GM12891 (cell line): ENCODE results near the gene CYB5R3.
"Not testable (repeated sequence)": the region's sequence is repeated elsewhere in the genome, so short reads cannot be mapped to it uniquely, and the experiment has no call there.

ENCODE experiments used
- DNase-seq: peaks from one replicate; pipeline ENCODE4 v3.0.0; 2011; ENCODE audit warnings: low spot score; ENCODE audit not compliant: insufficient read length
- FAIRE-seq: peaks from 2 replicates; lab custom pipeline; 2011; peaks lifted over from hg19 to GRCh38; lab: Jason Lieb, UNC
- PAX5 ChIP-seq: IDR thresholded peaks from 2 replicates; pipeline ENCODE4 v1.6.1; 2011; ENCODE audit warnings: low read length, moderate library complexity, mild to moderate bottlenecking; ENCODE audit not compliant: insufficient read depth, severe bottlenecking
- POLR2A ChIP-seq: IDR thresholded peaks from 2 replicates; pipeline ENCODE4 v1.6.1; 2011; ENCODE audit warnings: low read depth, low read length, control low read depth
- POLR2AphosphoS5 ChIP-seq: IDR thresholded peaks from 2 replicates; pipeline ENCODE4 v1.6.1; 2011; ENCODE audit warnings: low read depth, low read length, control low read depth
- POU2F2 ChIP-seq: IDR thresholded peaks from 2 replicates; pipeline ENCODE4 v1.6.1; 2011; ENCODE audit warnings: low read depth, mild to moderate bottlenecking, control low read depth, low read length, moderate library complexity
- SPI1 ChIP-seq: IDR thresholded peaks from 2 replicates; pipeline ENCODE4 v1.6.1; 2011; ENCODE audit warnings: low read depth, low read length, control low read depth
- TAF1 ChIP-seq: IDR thresholded peaks from 2 replicates; pipeline ENCODE4 v1.6.1; 2011; ENCODE audit warnings: low read depth, low read length, control low read depth

The CYB5R3 gene

GRCh38 chr22:42617155-42617983 lies 31.8 kb downstream of the CYB5R3 start:
- no peak for DNase-seq
- TF ChIP-seq TAF1: no peak
- no peak; the same call in none of the 2 replicates for TF ChIP-seq POLR2A
- no peak for TF ChIP-seq POU2F2
- no peak for TF ChIP-seq PAX5
- TF ChIP-seq POLR2AphosphoS5: no peak; the same call in none of the 2 replicates
- TF ChIP-seq SPI1: no peak
- FAIRE-seq: no peak

GRCh38 chr22:42615860-42616175 lies 33.4 kb downstream of the CYB5R3 start:
- not testable (repeated sequence) for FAIRE-seq

GRCh38 chr22:42615092-42615859 lies 33.9 kb downstream of the CYB5R3 start:
- peak; percentile 100 for TF ChIP-seq POU2F2
- peak; percentile 70 for TF ChIP-seq PAX5
- peak; percentile 93; the same call in 1 of the 2 replicates for TF ChIP-seq TAF1
- peak; percentile 1; the same call in 1 of the 2 replicates for TF ChIP-seq SPI1
- peak; percentile 100 for TF ChIP-seq POLR2A
- TF ChIP-seq POLR2AphosphoS5: peak; percentile 100
- DNase-seq (peak; percentile 74), FAIRE-seq (peak; percentile 98)

More at GRCh38 chr22:42615860-42616175, 33.4 kb downstream of the CYB5R3 start:
- DNase-seq: not testable (repeated sequence)

GRCh38 chr22:42614312-42615091 lies 34.7 kb downstream of the CYB5R3 start, which contains the start of gene POLDIP3:
Gene POLDIP3, minus strand, starts transcription at chr22:42614883. Its CDS starts 26 bp downstream, at chr22:42614857.
- FAIRE-seq: no peak
- peak; percentile 89 for DNase-seq
- TF ChIP-seq PAX5: no peak
- TF ChIP-seq POLR2AphosphoS5: peak; percentile 69; the same call in 1 of the 2 replicates
- no peak; the same call in 1 of the 2 replicates for TF ChIP-seq POU2F2
- TF ChIP-seq TAF1: peak; percentile 53
- peak; percentile 15; the same call in 1 of the 2 replicates for TF ChIP-seq SPI1
- peak; percentile 60; the same call in 1 of the 2 replicates for TF ChIP-seq POLR2A

GRCh38 chr22:42613872-42614301 lies 35.3 kb downstream of the CYB5R3 start:
- FAIRE-seq (no peak), DNase-seq (no peak)
- peak; percentile 54; the same call in 1 of the 2 replicates for TF ChIP-seq SPI1
- no peak for TF ChIP-seq POU2F2

GRCh38 chr22:42612336-42612735 lies 36.9 kb downstream of the CYB5R3 start:
- no peak for TF ChIP-seq SPI1
- no peak for TF ChIP-seq POLR2AphosphoS5
- FAIRE-seq: no peak
- DNase-seq: no peak

- no peak for TF ChIP-seq TAF1
- TF ChIP-seq POLR2A: no peak
- TF ChIP-seq POLR2AphosphoS5: no peak
- TF ChIP-seq PAX5: no peak
- no peak for TF ChIP-seq POU2F2
- no peak for TF ChIP-seq SPI1
- no peak for DNase-seq
- peak; percentile 84 for FAIRE-seq
Measured at GRCh38 chr22:42611051-42611450, 38.1 kb downstream of the CYB5R3 start.

- no peak for FAIRE-seq
- no peak for TF ChIP-seq PAX5
- no peak for TF ChIP-seq SPI1
- no peak for TF ChIP-seq POLR2AphosphoS5
- TF ChIP-seq POU2F2: no peak
- TF ChIP-seq POLR2A: no peak
- TF ChIP-seq TAF1: no peak
- DNase-seq: no peak
Measured at GRCh38 chr22:42610186-42610585, 39.0 kb downstream of the CYB5R3 start.

GRCh38 chr22:42608823-42609361 lies 40.3 kb downstream of the CYB5R3 start:
- TF ChIP-seq POU2F2 (no peak), POLR2AphosphoS5 (peak; percentile 21; the same call in 1 of the 2 replicates)
- DNase-seq: no peak
- no peak for FAIRE-seq

GRCh38 chr22:42608136-42608822 lies 40.9 kb downstream of the CYB5R3 start:
- FAIRE-seq (no peak), DNase-seq (no peak)
- TF ChIP-seq POU2F2: no peak
- TF ChIP-seq POLR2A: no peak
- no peak for TF ChIP-seq TAF1
- TF ChIP-seq POLR2AphosphoS5: no peak; the same call in 1 of the 2 replicates
- no peak for TF ChIP-seq SPI1
- TF ChIP-seq PAX5: no peak

- FAIRE-seq: not testable (repeated sequence)
Measured at GRCh38 chr22:42607641-42608040, 41.6 kb downstream of the CYB5R3 start.

More at GRCh38 chr22:42607641-42608040, 41.6 kb downstream of the CYB5R3 start:
- DNase-seq: not testable (repeated sequence)
